ENCODE data around the gene PEX1. TPM values are rescaled to one million over a fixed set of nuclear protein-coding genes. Genes with fewer than 3 reads are reported as not detected.
A peak's percentile ranks its signal among the peaks of the same experiment; 100 is the strongest.

The PEX1 gene
- polyA plus RNA-seq, 3 donors = 2.8 to 10.8 (median 2.9) TPM

- H3K9me3 Mint-ChIP-seq = peaks cover 0 to 2% (median 0%) of the 10 kb centered on the region in 7 donors
- peaks cover 16% of the 10 kb centered on the region for H3K4me1 Mint-ChIP-seq
- Histone ChIP-seq H3K4me2 (replicated peaks; ENCODE audit: extremely low read depth, low read length, poor library complexity, severe bottlenecking) (peak overlapping the region; percentile 97), H3K9me3 (replicated peaks in 1 of 2; ENCODE audit: control insufficient read depth in 1 of 2, insufficient read depth in 1 of 2, low read length in 2 of 2) (no peaks in the 10 kb centered on the region), H3K79me2 (ENCODE audit: insufficient read depth, low read length) (peaks cover 18% of the 10 kb centered on the region), H2AFZ (ENCODE audit: insufficient read depth, low read depth, low read length, poor library complexity, severe bottlenecking) (peak overlapping the region; percentile 98), H3K9ac (ENCODE audit: insufficient read depth, low read length, poor library complexity, severe bottlenecking) (peak overlapping the region; percentile 79), H3K27me3 (ENCODE audit: control insufficient read depth in 2 of 2, insufficient read depth in 2 of 2, low read length in 2 of 2) (no peaks in the 10 kb centered on the region), H3K4me3 (replicated peaks in 1 of 3; ENCODE audit: low read depth in 2 of 3, low read length in 3 of 3) (peak overlapping the region; percentile 88 to 97 (median 92)), H3K4me1 (ENCODE audit: control insufficient read depth in 1 of 2, insufficient read depth in 2 of 2, low read length in 2 of 2) (peaks cover 15 to 20% of the 10 kb centered on the region in 2 donors), H3K36me3 (replicated peaks in 1 of 2; ENCODE audit: control insufficient read depth in 1 of 2, insufficient read depth in 2 of 2, low read length in 2 of 2) (peaks cover 17 to 24% of the 10 kb centered on the region in 2 donors), H4K20me1 (ENCODE audit: insufficient read depth, low read length) (no peaks in the 10 kb centered on the region), H3K27ac (ENCODE audit: low read depth in 1 of 2, low read length in 2 of 2) (peak overlapping the region; percentile 10 to 97)
- TF ChIP-seq CTCF (IDR thresholded peaks at IDR 0.05) = no peak
- DNase-seq = peak; percentile 6 to 19 (median 14)
- intact Hi-C loops (cut with micrococcal nuclease) = loop anchor here (5.0 to 10.0 kb wide), 3 partner anchors 80 to 697 kb away; partner anchors contain the start of genes ANKIB1 (in 1 of the 2), GATAD1 (in 1 of the 2), HEPACAM2 (in 1 of the 2) and KRIT1 (in 1 of the 2)
- no peaks in the 10 kb centered on the region for H3K27me3 Mint-ChIP-seq (ENCODE audit: low read depth in 3 of 3)
- under 1% methylated on average over 21 of the region's 31 CpGs for WGBS (ENCODE audit: insufficient coverage)
- peaks cover 20 to 26% of the 10 kb centered on the region in 2 donors for H3K36me3 Mint-ChIP-seq
- peak overlapping the region; percentile 90 to 92 for H3K4me3 Mint-ChIP-seq
- peak overlapping the region; percentile 57 to 94 (median 76) for H3K27ac Mint-ChIP-seq
These were observed 776 bp downstream of the PEX1 start for GRCh38 chr7:92527300-92528187.

- H3K4me3 Mint-ChIP-seq = no peak overlapping the region
- DNase-seq = no peak
- Histone ChIP-seq H3K9ac (ENCODE audit: insufficient read depth, low read length, poor library complexity, severe bottlenecking) (no peak overlapping the region), H3K4me1 (ENCODE audit: control insufficient read depth in 1 of 2, insufficient read depth in 2 of 2, low read length in 2 of 2) (peaks cover 9 to 12% of the 10 kb centered on the region in 2 donors), H3K27ac (ENCODE audit: low read depth in 1 of 2, low read length in 2 of 2) (no peak overlapping the region), H3K4me2 (replicated peaks; ENCODE audit: extremely low read depth, low read length, poor library complexity, severe bottlenecking) (no peak overlapping the region), H3K9me3 (replicated peaks in 1 of 2; ENCODE audit: control insufficient read depth in 1 of 2, insufficient read depth in 1 of 2, low read length in 2 of 2) (no peaks in the 10 kb centered on the region), H3K36me3 (replicated peaks in 1 of 2; ENCODE audit: control insufficient read depth in 1 of 2, insufficient read depth in 2 of 2, low read length in 2 of 2) (peaks cover under 1 to 3% of the 10 kb centered on the region in 2 donors), H2AFZ (ENCODE audit: insufficient read depth, low read depth, low read length, poor library complexity, severe bottlenecking) (no peak overlapping the region), H3K4me3 (replicated peaks in 1 of 3; ENCODE audit: low read depth in 2 of 3, low read length in 3 of 3) (no peak overlapping the region), H4K20me1 (ENCODE audit: insufficient read depth, low read length) (no peaks in the 10 kb centered on the region), H3K27me3 (ENCODE audit: control insufficient read depth in 2 of 2, insufficient read depth in 2 of 2, low read length in 2 of 2) (no peaks in the 10 kb centered on the region), H3K79me2 (ENCODE audit: insufficient read depth, low read length) (peaks cover 8% of the 10 kb centered on the region)
- H3K27ac Mint-ChIP-seq = peak overlapping the region in 1 of 7 donors; percentile 58
- H3K9me3 Mint-ChIP-seq = no peaks in the 10 kb centered on the region
- H3K27me3 Mint-ChIP-seq (ENCODE audit: low read depth in 3 of 3) = no peaks in the 10 kb centered on the region
- no peak for TF ChIP-seq CTCF (IDR thresholded peaks at IDR 0.05)
- peaks cover 0 to 3% of the 10 kb centered on the region in 2 donors for H3K36me3 Mint-ChIP-seq
- intact Hi-C loops (cut with micrococcal nuclease) = loop anchor here (10.0 kb wide), 2 partner anchors 278 to 702 kb away; partner anchors contain the start of genes ANKIB1 (in 1 of the 2), HEPACAM2 (in 1 of the 2) and KRIT1 (in 1 of the 2)
- H3K4me1 Mint-ChIP-seq = peaks cover 13% of the 10 kb centered on the region
- no CpG with 5 or more reads among the region's 2 CpGs for WGBS (ENCODE audit: insufficient coverage)
These were observed 5.2 kb downstream of the PEX1 start for GRCh38 chr7:92523110-92523509.

Measured in CD14-positive monocyte (primary cell).